NCI-H526 treated with DMSO at 0.1 percent for 48 hours (cell line): ENCODE results near the gene LGSN.
"Not testable (repeated sequence)": the region's sequence is repeated elsewhere in the genome, so short reads cannot be mapped to it uniquely, and the experiment has no call there.

ENCODE experiments used
- DNase-seq: peaks from one replicate; lab custom pipeline; 2025; lab: John Stamatoyannopoulos, UW

The LGSN gene

GRCh38 chr6:63236398-63236817, 83.4 kb downstream of the LGSN start:
- no peak for DNase-seq

- not testable (repeated sequence) for DNase-seq
Observed at GRCh38 chr6:63230511-63230910, 89.3 kb downstream of the LGSN start.

GRCh38 chr6:63230027-63230426, 89.8 kb downstream of the LGSN start:
- DNase-seq: not testable (repeated sequence)

- not testable (repeated sequence) for DNase-seq
Observed at GRCh38 chr6:63227928-63228894, 91.6 kb downstream of the LGSN start.

- DNase-seq: not testable (repeated sequence)
Observed at GRCh38 chr6:63225987-63226386, 93.8 kb downstream of the LGSN start.
